T-helper 2 cell (primary cell): ENCODE measurements around the gene KCNH1.

Experiments used
- DNase-seq, 5 experiments: peaks; one replicate each; pipeline versions ENCODE4 v3.0.0 to v3.0.0-alpha.2; 2012 to 2022

KCNH1 gene

DNA sequence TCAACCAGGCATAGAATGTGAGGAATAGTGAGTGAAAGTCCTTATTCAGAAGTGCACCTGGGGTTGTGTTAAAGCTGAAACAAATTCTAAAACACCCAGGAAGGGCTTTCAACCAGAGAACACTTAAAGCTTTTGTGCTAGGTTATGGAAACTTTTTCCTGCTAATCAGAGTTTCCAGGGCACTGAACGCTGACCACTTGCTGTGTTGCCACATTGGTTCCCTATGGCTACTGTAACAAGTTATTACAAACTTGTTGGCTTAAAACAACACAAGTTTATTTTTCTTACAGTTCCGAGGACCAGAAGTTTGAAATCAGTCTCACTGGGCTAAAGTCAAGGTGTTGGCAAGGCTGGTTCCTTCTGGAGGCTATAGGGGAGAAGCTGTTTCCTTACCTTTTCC lies 504.7 kb downstream of the KCNH1 start:
- no peak for DNase-seq

DNA sequence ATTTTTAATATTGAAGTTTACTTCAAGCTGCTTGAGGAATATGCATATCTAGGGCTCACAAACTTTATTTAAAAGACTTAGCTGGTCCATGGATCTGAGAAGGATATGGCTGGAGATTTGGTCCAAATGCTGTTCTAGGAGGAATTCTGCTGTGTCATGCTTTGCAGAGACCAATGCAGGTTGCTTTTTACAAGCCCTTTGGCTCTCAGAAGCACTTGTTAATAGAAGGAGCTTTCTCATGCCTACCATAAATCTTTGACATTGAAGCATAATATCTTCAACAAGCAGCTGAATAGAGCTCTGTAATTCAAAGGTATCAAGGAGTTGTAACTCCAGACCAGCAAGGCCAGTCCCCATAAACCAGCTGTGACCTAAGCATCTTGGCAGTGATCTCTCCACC lies 506.2 kb downstream of the KCNH1 start:
- no peak for DNase-seq
